NCI-H2081 (cell line): ENCODE results near the gene PLIN5.
A peak's percentile ranks its signal among the peaks of the same experiment; 100 is the strongest.

Experiments used
- DNase-seq, 2 experiments: peaks; one replicate each; lab custom pipeline; 2025; lab: John Stamatoyannopoulos, UW

Gene PLIN5

GRCh38 chr19:4504891-4505569, 30.0 kb downstream of the PLIN5 start:
- DNase-seq = no peak

GRCh38 chr19:4504297-4504701, 30.7 kb downstream of the PLIN5 start:
- DNase-seq = no peak

- no peak for DNase-seq
Observed at GRCh38 chr19:4503825-4504170, 31.2 kb downstream of the PLIN5 start.

- DNase-seq = peak in 1 of 2 experiments; percentile 2
Observed at GRCh38 chr19:4503132-4503824, 31.7 kb downstream of the PLIN5 start.

DNA sequence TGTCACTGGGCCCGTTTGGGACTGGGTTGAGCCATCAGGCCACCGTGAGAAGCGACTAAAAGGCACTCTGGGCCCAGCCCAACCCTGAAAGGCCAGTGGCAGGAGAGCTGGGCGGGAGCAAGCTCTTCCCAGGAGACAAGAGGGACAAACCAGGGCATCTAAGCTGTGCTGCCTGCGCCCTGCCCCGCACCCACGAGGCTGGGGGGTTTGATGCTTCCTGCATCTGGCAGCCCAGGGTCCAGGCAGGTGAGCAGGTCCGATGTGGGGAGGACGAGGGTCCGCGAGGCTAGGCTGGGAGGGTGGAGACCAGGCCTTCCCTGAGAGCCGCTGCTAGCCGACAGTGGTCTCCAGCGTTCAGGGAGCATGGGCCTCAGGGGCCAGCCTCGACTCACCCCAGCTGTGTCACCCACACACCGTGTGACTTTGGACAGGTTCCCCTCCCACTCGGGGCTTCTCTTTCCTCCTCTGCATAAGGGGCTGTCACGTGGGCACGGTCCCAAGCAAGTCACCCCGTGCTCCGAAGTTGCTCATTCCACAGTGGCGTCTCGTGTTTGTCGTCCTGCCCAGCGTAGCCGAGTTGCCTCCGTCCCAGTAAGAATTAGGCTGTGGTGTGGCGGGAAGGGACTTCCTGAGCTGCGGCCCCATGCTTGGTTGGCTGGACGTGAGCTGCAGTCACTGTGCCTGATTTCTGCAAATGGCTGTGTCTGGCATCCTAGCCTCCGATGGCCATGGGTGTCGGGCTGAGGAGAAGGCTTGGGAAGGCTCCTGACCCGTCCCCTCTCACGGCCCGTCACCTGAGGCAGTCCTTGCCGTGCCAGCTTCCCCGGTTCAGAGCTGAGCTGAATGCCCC, 32.5 kb downstream of the PLIN5 start:
- no peak for DNase-seq

DNA sequence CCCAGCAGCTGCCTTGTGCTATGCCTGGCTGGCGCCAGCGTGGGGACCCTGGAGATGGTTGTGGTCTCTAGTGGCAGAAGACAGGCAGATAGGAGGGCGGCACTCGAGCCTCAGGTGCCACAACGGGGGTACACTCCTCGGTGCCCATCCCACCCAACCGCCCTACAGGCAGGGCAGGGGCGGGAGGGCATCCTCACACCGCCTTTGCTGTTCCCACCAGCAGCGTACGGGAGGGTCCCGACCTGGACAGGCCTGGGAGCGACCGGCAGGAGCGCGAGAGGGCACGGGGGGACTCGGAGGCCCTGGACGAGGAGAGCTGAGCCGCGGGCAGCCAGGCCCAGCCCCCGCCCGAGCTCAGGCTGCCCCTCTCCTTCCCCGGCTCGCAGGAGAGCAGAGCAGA, 33.3 kb downstream of the PLIN5 start:
- DNase-seq = no peak

DNA sequence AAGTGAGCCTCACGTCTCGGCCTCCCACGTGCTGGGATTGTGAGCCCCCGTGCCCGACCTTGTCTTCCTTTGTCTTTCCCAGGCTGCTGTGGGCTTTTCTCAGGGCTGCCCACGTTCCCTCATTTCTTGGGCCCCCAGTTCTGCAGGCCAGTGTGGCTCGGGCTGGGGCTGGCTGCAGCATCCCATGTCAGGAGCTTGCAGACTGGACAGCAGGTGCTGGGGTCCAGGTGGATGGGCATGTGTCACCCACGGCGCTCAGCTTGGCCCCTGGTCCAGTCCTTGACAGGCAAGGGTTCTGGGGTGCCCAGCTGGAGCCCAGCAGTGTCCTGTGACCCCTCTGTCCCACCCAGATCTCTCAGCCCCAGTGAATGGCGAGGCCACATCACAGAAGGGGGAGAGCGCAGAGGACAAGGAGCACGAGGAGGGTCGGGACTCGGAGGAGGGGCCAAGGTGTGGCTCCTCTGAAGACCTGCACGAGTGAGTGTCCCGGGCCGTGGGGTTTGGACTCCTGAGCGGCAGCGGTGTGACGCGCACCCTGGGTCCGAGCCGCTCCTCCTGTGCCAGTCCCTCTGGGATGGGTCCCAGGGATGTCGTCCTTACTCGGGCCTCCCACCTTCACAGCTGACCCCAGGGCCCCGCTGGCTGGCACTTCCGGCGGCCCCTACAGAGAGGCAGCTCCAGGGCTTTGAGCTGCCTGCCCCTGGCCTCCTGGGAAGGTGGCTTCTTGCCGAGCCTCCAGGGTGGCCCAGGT, 34.0 kb downstream of the PLIN5 start:
- DNase-seq = no peak

DNA sequence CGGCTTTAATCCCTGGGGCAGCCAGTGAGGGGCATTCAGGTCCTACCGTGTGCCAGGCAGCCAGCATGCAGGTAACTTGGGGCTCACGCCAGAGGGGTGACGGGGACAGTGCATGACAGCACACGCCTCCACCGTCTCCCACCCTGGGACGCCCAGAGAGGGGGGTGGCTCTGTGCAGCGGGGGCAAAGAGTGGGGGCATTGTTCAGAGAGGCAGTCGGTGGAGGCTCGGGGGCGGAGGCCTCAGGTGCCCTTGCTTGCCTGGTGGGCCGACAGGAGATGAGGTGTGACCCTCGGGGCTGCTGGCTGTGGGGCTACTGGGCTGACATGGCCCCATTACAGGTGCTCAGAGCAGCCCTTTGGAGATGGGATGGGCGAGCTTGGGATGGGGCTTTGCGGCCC, 35.2 kb downstream of the PLIN5 start:
- DNase-seq = no peak

DNA sequence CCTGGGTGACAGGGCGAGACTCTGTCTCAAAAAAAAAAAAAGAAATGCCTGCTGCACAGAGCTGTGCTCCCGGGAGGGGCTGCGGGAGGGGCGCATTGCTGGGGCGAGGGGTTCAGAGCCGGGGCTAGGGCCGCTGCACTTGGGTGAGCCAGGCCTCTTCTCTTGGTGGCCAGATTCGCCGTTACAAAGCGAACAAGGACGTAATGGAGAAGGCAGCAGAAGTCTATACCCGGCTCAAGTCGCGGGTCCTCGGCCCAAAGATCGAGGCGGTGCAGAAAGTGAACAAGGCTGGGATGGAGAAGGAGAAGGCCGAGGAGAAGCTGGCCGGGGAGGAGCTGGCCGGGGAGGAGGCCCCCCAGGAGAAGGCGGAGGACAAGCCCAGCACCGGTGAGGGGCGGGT, 35.7 kb downstream of the PLIN5 start:
- DNase-seq = no peak

DNA sequence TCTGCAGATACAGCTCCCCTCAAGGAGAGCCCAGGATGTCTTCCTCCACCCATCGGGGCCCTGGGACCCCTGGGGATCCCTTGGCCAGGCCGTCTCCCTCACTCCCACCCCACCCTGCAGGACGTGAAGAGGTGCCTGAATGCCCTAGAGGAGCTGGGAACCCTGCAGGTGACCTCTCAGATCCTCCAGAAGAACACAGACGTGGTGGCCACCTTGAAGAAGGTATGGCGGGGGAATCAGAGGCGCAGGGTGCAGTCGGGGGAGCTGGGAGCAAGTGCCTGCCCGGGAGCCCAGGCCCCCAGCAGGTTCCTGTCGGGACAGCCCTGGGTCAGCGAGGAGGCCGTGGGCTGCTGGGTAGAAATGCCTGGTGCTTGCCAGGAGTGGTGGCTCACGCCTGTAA, 36.3 kb downstream of the PLIN5 start:
- no peak for DNase-seq

DNA sequence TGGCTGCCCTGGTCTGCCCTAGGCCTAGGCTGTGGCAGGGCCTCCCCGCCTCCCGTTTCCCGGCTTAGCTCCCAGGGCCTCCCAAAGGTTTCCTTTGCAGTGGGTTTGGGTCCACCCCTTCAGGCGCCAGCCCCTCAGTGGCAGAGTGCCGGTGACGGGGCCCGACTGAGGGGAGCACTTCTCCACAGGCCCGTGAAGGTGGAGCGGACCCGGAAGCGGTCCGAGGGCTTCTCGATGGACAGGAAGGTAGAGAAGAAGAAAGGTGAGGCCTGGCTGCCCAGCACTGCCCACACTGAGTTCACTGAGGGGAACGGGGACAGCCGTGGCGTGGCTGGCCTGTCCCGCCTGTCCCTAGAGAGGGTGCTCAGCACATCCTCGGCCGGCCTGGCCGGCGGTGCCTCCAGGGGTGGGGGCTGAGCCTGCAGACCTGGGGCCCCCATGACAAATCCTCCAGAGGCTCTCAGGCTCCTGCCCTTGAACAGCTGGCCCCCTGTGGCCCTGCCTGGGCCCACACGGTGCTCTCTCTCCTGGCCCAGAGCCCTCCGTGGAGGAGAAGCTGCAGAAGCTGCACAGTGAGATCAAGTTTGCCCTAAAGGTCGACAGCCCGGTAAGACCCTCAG, 37.1 kb downstream of the PLIN5 start:
- no peak for DNase-seq

DNA sequence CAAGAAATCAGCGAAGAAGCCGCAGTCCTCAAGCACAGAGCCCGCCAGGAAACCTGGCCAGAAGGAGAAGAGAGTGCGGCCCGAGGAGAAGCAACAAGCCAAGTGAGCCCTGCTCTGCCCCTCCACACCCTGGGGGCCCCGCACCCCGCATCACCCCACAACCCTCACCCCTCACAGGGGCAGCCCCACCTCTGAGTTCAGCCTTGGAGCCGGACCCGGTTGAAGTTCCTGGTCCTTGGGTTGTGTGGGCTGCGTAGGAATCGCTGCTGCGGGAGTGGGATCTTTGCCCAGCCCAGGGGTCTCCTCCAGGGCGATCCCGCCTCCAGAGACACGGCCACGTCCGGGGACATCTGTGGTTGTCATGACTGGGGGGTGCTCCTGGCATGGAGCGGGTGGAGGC, 38.7 kb downstream of the PLIN5 start:
- no peak for DNase-seq

GRCh38 chr19:4495471-4495870, 39.6 kb downstream of the PLIN5 start:
- DNase-seq = no peak

GRCh38 chr19:4494691-4495064, 40.3 kb downstream of the PLIN5 start:
- DNase-seq = no peak

DNA sequence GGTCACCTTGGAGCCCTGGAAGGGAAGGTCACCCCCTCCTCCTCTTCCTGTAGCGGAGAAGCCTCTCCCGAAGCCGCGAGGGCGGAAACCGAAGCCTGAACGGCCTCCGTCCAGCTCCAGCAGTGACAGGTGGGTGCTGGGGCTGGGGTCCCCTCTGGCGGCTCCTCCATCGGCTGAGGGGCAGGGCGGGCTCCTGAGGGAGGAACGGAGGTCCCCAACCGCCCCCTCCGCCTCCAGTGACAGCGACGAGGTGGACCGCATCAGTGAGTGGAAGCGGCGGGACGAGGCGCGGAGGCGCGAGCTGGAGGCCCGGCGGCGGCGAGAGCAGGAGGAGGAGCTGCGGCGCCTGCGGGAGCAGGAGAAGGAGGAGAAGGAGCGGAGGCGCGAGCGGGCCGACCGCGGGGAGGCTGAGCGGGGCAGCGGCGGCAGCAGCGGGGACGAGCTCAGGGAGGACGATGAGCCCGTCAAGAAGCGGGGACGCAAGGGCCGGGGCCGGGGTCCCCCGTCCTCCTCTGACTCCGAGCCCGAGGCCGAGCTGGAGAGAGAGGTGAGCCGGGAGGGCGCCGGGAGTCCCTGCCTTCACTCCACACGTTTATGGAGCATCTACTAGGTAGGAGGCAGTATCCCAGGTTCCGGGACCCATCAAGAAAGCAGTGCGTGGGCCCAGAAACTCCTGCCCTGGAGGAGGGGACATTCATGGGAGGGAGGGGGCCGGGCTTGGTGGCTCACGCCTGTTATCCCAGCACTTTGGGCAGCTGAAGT, 40.9 kb downstream of the PLIN5 start:
- no peak for DNase-seq

GRCh38 chr19:4493104-4493928, 41.7 kb downstream of the PLIN5 start:
- DNase-seq = no peak

- DNase-seq = no peak
Observed at GRCh38 chr19:4492337-4493103, 42.5 kb downstream of the PLIN5 start.

GRCh38 chr19:4491446-4491845, 43.6 kb downstream of the PLIN5 start:
- no peak for DNase-seq

- no peak for DNase-seq
Observed at GRCh38 chr19:4488496-4488895, 46.5 kb downstream of the PLIN5 start.

DNA sequence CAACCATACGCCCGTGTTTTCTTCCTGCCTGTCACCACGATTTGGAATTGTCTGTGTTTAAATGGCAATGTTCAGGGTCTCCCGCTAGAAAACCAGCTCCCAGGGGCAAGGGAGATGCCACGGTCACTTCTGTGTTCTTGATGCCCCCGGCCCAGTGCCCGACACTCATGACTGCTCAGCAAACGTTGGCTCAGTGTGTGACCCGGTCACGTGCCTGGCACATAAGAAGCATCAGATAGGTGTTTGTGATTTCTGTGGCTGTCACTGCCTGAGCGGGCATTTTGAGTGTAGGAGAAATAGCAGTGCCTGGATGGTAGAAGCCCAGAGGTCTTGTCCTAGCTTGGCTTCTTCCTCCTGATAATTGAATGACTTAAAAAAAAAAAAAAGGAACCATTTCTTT, 47.5 kb downstream of the PLIN5 start:
- no peak for DNase-seq
